Omental fat pad (tissue), 4 donors: Measurements from ENCODE around the gene MDC1. TPM values are rescaled to one million over a fixed set of nuclear protein-coding genes. Genes with fewer than 3 reads are reported as not detected.
A peak's percentile ranks its signal among the peaks of the same experiment; 100 is the strongest.

ENCODE experiments used
- ATAC-seq: fragments of 150-250 bp; one replicate; pipeline ENCODE4 v1.9.1; 2016; ENCODE audit warnings: mild to moderate bottlenecking, moderate library complexity; ENCODE audit not compliant: low FRiP score
- DNase-seq: peaks from one replicate; pipeline ENCODE4 v3.0.0-alpha.2; 2019; ENCODE audit warnings: low spot score
- CTCF ChIP-seq, 3 donors: fragments of 450-650 bp; IDR thresholded peaks; one replicate each; pipeline ENCODE4 v1.5.1; 2016 to 2017; ENCODE audit warnings: antibody characterized with exemption in 3 of 3, mild to moderate bottlenecking in 3 of 3, moderate library complexity in 2 of 3
- total RNA-seq, 4 donors: library from RNA; depleted of rRNA; stranded (reverse); fragments of >200 nt; gene quantifications; one replicate each; pipeline ENCODE4 v1.1.0, GENCODE V29; 2016

Gene MDC1
- total RNA-seq, 4 donors from 2014 or later, result 6.2 to 15.0 (median 7.2) TPM

- DNase-seq (no peak), ATAC-seq (no peak)
- TF ChIP-seq CTCF (IDR thresholded peaks at IDR 0.05), result no peak
These were observed 28.5 kb downstream of the MDC1 start for GRCh38 chr6:30688569-30688968.

- no peak for TF ChIP-seq CTCF (IDR thresholded peaks at IDR 0.05)
- DNase-seq (no peak), ATAC-seq (no peak)
These were observed 29.2 kb downstream of the MDC1 start for GRCh38 chr6:30687659-30688431.

- TF ChIP-seq CTCF (IDR thresholded peaks at IDR 0.05), result no peak
- ATAC-seq, result peak; percentile 64
- DNase-seq, result peak; percentile 70
These were observed 30.0 kb downstream of the MDC1 start for GRCh38 chr6:30686908-30687658.

GRCh38 chr6:30686009-30686907 is 30.8 kb downstream of the MDC1 start, which contains the start of gene PPP1R18:
PPP1R18 (minus strand) TSS chr6:30686645; CDS start chr6:30686018, 627 bp downstream.
- DNase-seq (no peak), ATAC-seq (peak; percentile 37)
- no peak for TF ChIP-seq CTCF (IDR thresholded peaks at IDR 0.05)

GRCh38 chr6:30685157-30686008 is 31.7 kb downstream of the MDC1 start:
- DNase-seq (no peak), ATAC-seq (no peak)
- no peak for TF ChIP-seq CTCF (IDR thresholded peaks at IDR 0.05)
